ENCODE results near the gene KCND2.
A peak's percentile ranks its signal among the peaks of the same experiment; 100 is the strongest.

Gene KCND2

DNA sequence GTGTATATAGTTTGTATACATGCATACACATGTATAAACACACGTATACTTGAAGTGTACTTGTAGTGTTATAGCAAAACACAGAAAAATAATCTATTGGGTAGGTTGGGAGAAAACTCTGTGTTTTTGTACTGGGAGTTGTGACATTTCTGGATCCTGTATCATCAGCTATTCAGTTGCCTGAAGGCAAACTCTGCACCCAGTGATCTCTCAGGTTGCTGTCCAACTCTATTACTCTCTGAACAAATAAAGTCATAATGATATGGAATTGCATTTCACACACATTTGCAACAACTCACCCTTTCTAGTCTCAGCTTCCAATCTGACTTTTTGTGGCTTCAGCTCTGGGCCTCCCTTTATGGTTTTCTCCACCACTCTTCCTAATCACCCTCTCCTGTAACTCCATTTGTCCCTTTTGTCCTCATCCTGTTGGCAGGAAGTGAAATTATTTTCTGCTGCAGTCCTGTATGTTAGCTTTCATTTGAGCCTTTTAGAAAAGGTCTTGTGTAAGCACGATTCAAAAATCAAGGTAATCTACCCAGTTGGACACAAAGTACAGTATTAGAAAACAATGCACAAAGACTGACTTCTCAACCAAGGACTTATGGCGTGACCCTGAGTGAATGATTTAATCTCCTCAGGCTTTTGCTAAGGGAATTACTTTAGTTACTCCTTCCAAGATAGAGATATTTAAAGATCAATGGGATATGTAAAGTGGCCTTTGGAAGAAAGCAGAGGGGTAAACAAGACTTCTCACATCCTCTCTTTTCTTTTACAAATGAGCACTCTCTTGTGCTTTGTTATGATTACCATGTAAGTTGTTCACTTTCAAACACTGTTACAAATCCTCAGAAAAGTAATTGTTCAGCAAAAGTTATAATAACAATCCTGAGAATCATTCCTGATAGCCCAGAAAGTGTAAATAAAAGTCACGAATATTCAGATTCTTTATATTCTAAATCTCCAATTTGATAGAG lies 249.1 kb downstream of the KCND2 start:
- no peak overlapping the region for H3K4me3 ChIP-seq (ENCODE audit: low read length)
- DNase-seq (ENCODE audit: low read depth), result peak; percentile 63
- TF ChIP-seq, protein P1, sequence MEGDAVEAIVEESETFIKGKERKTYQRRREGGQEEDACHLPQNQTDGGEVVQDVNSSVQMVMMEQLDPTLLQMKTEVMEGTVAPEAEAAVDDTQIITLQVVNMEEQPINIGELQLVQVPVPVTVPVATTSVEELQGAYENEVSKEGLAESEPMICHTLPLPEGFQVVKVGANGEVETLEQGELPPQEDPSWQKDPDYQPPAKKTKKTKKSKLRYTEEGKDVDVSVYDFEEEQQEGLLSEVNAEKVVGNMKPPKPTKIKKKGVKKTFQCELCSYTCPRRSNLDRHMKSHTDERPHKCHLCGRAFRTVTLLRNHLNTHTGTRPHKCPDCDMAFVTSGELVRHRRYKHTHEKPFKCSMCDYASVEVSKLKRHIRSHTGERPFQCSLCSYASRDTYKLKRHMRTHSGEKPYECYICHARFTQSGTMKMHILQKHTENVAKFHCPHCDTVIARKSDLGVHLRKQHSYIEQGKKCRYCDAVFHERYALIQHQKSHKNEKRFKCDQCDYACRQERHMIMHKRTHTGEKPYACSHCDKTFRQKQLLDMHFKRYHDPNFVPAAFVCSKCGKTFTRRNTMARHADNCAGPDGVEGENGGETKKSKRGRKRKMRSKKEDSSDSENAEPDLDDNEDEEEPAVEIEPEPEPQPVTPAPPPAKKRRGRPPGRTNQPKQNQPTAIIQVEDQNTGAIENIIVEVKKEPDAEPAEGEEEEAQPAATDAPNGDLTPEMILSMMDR (IDR thresholded peaks at IDR 0.05; ENCODE audit: insufficient read depth, low read depth, low read length, missing control alignments), result no peak

DNA sequence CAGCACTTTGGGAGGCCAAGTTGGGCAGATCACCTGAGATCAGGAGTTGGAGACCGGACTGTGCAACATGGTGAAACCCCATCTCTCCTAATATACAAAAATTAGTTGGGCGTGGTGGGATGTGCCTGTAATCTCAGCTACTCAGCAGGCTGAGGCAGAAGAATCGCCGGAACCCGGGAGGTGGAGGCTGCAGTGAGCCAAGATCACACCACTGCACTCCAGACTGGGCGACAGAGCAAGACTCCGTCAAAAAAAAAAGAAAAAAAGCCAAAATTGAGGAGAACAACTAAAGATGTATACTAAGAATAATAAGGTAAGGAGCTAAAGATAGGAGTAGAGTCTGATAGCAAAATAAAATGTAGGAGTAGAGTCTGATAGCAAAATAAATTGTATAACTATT lies 251.0 kb downstream of the KCND2 start:
- no peak overlapping the region for H3K4me3 ChIP-seq (ENCODE audit: low read length)
- TF ChIP-seq, protein P1 (IDR thresholded peaks at IDR 0.05; ENCODE audit: insufficient read depth, low read depth, low read length, missing control alignments), result no peak
- no peak for DNase-seq (ENCODE audit: low read depth)

DNA sequence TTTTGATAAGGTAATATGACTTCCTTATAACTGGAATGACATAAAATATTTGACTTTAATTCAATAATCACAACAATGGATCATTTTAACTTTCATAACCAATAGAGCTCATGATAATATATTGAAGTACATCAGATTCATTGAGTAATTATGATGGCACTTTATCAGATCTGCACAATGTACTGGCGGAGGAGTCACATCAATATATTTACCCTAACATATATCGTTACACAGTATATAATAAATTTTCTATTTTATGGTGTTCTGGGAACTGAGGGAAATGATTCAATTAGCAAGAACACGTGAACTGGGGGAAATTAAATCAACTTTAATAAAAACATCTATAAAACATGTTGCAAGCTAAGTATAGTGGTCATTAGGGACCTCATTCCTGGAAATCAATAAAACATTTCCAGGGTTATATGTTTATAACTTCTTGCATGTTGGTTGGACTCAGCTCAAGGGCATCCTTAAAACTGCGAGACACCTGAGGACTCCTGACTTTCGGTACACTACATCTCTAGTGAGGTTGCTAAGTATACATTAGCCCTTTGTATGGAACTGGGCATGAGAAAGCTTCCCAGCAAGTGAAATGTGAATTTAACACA lies 254.0 kb downstream of the KCND2 start:
- DNase-seq (ENCODE audit: low read depth), result no peak
- TF ChIP-seq, protein P1 (IDR thresholded peaks at IDR 0.05; ENCODE audit: insufficient read depth, low read depth, low read length, missing control alignments), result no peak

DNA sequence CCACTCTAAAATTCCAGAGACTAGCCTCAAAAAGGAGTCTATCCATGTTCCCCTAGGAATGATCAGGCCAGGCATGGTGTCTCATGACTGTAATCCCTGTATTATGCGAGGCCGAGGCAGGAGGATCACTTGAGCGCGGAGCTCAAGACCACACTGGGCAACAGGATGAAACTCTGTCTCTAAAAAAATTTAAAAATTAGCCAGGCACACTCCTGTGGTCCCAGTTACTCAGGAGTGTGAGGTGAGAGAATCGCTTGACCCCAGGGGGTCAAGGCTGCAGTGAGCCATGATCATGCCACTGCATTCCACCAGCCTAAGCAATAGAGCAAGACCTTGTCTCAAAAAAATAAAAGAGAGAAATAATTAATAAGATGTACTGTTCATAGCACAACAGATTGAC lies 256.8 kb downstream of the KCND2 start:
- TF ChIP-seq, protein P1 (IDR thresholded peaks at IDR 0.05; ENCODE audit: insufficient read depth, low read depth, low read length, missing control alignments), result no peak
- no peak overlapping the region for H3K4me3 ChIP-seq (ENCODE audit: low read length)
- no peak for DNase-seq (ENCODE audit: low read depth)

More for the DNA sequence above, 254.0 kb downstream of the KCND2 start:
- H3K4me3 ChIP-seq (ENCODE audit: low read length), result no peak overlapping the region

DNA sequence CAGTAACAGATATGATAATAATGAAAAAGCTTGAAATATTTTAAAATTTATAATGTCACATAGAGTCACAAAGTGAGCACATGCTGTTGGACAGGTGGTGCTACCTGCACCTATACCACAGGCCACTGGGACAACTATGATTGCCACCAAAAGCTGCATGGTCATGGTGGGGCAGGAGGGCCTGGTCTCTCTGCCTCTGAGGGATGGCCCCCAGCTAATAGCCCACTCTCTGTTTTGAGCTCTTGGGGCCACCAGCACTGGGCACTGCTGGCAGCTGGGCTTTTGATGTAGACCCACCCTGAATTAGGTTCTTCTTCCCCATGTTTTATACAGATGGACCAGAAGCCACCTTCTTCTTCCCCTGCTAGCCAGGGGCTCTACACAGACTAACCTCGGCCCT lies 265.4 kb downstream of the KCND2 start:
- no peak overlapping the region for H3K4me3 ChIP-seq (ENCODE audit: low read length)
- no peak for DNase-seq (ENCODE audit: low read depth)
- TF ChIP-seq, protein P1 (IDR thresholded peaks at IDR 0.05; ENCODE audit: insufficient read depth, low read depth, low read length, missing control alignments), result no peak

DNA sequence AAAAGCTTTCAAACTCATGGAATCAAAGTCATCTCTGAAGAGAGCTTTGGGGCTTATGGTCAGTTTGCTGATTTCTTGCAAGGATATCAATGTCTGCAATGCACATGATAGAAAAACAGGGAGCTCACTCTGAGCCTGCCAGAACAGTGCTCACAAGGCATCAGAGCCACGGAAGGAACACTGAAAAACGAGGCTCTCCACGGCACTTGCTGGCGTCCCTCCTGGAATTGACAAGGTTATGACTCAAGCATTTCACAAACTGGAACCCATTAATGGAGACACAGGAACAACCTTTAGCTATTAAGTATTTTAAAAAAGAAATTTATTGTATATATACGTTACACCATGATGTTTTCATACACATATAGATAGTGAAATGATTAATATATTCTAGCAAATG lies 266.3 kb downstream of the KCND2 start:
- TF ChIP-seq, protein P1 (IDR thresholded peaks at IDR 0.05; ENCODE audit: insufficient read depth, low read depth, low read length, missing control alignments), result no peak
- DNase-seq (ENCODE audit: low read depth), result no peak
- no peak overlapping the region for H3K4me3 ChIP-seq (ENCODE audit: low read length)

Data from epithelial cell of esophagus (primary cell).